NCI-H748 (cell line): ENCODE data around the gene NGFR.
A peak's percentile ranks its signal among the peaks of the same experiment; 100 is the strongest.
"Not testable (repeated sequence)": the region's sequence is repeated elsewhere in the genome, so short reads cannot be mapped to it uniquely, and the experiment has no call there.

ENCODE experiments used
- DNase-seq: peaks from one replicate; lab custom pipeline; 2025; ENCODE audit not compliant: unreplicated experiment; lab: John Stamatoyannopoulos, UW

NGFR gene

DNA sequence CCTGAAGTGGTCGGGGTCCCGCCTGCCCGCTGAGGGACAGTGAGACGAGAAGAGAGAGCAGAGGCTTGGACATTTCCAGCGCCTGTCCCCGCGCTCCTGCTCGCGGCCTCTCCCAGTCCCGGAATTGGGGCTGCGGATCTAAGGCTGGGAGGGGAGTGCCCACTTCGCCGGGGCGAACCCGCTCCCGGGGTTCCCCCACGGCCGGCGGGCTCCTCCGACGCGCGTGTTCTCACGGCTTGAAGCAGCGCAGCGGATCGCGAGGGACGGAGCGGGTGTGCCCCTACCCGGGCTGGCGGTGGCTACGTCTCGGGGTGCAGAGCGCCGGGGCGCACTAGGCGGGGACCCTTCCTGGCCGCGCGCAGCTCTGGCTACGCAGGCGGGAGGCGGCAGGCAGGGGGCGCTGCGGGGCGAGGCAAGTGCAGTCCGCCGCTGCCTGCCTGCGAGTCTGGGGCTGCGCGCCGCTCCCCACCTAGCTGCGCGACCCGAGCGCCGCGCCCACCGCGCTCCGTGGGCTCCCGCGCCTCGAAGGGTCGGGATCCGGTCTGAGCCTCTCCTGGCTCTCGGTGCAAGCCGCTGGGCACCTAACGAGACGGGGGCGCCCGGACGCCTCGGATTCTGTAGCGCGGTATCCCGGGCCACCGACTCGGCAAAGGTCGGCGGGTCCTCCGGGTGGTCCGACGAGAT lies 1.2 kb downstream of the NGFR start:
- DNase-seq: peak; percentile 71

DNA sequence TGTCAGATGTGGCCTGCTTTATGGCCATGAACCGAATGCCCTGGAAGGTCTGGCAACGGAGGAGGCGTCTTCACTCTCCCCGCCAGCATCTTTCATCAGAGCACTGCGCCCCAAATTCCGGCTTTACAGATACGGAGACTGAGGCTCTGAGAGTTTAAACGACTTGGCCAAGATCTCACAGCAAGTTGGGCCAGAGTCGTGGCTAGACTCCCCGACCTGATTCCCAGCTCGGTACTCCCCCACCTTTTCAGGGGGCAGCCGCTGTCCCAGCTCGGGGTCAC lies 1.7 kb downstream of the NGFR start:
- DNase-seq: no peak

DNA sequence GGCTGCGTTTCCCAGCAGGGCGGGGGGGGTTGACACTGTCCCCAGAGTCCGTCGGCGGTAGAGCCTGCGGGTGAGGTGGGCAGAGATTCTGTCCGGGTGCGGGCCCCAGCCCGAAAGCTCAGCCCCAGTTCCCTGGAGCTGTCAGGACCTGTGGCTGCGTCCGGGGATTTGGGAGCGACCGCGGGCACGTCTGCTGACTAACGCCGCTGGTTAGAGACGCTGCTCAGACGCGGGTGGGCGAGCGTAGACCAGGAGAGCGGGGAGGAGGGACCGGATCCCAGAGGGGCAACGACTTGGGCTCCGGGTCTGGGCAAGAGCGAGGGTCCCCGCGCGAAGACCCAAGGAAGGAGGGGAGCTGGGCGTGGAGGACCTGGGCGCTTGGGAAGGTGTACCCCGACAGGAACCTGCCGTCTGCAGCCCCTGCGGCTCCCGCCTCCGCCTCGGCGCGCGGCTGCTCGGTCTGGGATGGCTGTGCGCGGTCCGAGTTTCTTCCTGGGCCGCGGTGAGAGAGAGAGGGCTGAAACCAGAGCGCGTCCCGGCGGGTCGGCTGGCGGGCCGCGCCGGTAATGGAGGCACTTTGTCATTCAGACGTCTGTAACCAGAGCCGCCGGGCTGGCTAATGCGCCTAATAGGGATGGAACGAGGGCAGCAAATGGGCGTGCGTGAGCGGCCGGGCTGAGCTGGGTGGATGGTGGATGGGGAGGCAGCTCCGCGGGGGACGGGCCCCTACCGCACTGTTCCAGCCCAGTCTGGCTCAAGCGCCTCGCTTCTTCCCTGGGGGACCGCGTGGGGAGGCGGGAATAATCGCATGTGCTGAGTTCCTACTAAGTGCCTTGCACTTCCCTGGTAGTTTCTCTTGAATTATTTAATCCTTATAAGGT lies 2.3 kb downstream of the NGFR start:
- DNase-seq: peak; percentile 77

DNA sequence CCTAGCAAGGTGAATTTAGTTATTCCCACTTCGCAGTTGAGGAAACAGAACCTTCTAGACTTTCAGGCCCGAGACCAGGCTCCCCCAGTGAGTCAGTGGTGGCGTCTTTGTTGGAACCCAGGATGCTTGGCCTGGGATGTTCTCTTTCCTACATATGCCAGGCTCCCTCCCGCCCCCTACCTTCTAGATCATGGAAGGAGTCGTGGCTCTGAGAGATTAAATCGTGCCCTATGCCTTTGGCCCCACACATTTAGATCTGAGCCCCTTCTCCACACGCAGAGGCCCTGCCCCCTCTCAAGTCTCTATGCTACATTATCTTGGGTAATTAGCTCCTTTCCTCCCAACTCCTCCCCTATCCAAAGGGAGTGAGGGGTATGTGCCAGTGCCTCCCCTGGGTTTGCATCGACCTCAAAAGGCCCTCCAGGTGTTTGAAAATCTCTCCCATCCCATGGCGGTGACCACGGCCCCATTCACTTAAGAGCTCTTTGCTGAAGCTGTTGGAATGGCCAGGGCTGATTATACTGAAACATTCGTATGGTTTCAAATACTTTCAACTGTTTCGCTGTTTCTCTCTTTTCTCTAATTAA lies 3.0 kb downstream of the NGFR start:
- DNase-seq: peak; percentile 28

DNA sequence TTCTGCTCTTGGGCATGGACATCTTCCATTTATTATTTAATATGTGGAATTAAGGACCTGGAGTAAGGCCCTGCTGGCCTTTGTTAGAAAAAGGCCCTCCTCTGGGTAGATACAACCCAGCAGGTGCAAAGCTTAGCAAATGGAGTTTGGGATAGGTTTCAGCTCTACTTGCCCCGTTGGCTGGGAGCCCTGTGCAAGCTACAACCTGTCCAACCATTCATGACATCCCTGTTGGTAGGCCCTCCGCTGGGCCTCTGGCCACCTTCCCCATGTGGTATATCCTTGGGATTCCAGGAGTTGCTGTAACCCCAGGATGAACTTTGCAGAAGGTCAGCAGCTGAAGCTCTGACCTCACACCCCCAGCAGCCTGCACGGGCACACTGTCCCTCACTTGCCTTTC lies 6.4 kb downstream of the NGFR start:
- DNase-seq: no peak

DNA sequence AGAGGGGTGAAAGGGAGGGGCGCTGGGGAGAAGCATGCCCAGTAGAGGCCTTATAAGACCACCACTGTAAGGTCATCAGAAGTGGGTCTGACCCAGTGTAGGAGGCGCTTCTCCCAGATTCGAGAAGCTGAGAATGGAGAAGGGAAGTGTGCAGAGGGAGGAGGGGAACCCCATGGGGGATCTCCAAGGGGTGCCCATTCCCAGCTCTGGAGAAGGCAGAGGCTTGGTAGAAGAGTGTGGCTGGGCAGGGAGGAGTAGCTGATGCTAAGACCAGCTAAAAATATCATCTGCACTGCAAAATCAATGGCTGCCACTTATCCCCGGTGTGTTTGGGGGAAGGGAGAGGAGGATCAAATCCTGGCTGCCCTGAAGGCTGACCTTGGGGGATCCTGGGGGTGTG lies 7.2 kb downstream of the NGFR start:
- no peak for DNase-seq

DNA sequence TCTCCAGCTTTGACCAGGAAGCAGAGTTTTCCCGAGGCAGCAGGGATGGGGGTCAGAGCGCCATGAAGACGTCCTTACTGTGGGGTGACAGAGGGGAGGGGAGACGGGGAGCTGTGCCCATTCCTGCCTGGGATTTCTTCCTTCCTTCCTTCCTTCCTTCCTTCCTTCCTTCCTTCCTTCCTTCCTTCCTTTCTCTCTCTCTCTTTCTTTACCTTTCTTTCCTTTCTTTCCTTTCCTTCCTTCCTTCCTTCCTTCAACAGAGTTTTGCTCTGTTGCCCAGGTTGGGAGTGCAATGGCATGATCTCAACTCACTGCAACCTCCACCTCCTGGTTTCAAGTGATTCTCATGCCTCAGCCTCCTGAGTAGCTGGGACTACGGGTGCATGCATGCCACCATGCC lies 7.6 kb downstream of the NGFR start:
- not testable (repeated sequence) for DNase-seq

DNA sequence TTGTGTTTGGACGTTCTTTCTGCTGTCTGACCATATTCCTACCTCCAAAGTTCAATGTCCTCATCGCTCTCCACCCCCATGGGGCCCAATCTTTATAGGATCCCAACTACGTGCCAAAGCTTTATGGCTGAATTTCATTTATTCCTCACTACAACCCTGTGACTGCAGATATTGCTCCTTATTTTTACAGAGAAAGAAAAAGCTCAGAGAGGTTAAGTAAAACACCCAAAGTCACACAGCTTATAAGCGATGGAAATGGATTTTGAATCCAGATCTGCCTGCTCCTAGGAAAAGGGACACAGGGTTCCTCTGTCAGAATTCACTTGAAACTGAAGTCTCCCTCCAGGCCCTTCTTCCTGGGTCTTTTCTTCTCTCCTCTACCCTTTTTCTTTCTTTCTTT lies 9.3 kb downstream of the NGFR start:
- DNase-seq: no peak

DNA sequence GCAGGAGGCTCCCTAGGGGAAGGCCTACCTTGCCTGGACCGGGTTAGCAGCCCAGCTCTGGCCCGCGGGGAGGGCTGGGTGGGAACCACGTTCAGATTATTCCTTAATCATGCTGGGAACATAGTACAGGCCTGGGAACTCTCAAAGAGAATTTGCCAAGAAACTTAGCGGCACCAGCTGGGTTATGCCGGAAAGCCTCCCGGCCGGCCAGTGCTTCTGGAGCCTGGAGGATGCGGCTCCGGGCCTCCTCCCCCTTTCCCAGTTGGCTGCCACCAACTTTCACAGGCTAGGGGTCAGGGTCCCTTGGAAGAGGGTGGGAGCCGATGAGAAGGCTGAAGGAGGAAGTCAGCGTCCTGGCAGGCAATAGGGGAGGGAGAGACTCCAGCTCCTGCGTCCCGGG lies 10.8 kb downstream of the NGFR start:
- DNase-seq: no peak

DNA sequence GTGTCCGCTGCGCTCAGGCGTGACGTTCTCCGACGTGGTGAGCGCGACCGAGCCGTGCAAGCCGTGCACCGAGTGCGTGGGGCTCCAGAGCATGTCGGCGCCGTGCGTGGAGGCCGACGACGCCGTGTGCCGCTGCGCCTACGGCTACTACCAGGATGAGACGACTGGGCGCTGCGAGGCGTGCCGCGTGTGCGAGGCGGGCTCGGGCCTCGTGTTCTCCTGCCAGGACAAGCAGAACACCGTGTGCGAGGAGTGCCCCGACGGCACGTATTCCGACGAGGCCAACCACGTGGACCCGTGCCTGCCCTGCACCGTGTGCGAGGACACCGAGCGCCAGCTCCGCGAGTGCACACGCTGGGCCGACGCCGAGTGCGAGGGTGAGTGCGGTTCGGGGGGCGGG lies 11.2 kb downstream of the NGFR start:
- no peak for DNase-seq

DNA sequence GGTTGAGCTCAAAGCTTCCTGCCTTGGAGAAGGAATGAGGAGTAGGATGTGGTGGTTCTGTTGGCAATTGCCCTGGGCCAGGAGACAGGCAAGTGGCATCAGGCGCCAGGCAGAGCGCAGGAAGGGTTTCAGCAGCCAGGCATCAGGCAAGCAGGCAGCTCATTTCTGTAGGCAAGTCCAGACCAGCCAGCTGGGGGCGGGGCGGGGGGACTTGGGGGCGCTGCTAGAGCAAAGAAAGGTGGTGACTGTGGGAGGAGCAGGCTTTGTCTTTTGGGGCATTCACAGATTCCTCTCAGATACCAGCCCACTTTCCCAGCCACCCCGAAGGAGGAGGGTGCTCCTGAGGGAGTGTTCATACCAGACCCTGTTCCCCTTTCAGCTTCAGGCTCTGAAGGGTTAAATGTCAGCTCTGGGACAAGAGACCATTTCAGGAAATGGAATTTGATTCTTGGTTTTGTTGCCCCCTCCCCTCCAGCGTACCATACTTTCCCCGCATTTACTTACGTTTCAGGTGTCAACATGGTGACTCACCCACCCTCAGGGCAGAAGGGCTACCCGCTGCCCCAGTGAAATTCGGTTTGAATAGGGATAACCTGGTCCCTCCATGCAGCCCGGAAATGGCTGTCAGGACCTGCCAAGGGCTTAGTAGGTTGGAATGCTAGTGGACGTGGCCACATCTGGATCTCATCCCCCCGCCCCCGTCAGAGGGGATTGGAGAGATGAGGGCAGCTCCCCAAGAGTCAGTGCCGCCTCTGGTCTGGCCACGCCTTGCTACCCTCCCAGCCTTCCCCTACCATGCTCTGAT lies 13.2 kb downstream of the NGFR start:
- peak; percentile 24 for DNase-seq

DNA sequence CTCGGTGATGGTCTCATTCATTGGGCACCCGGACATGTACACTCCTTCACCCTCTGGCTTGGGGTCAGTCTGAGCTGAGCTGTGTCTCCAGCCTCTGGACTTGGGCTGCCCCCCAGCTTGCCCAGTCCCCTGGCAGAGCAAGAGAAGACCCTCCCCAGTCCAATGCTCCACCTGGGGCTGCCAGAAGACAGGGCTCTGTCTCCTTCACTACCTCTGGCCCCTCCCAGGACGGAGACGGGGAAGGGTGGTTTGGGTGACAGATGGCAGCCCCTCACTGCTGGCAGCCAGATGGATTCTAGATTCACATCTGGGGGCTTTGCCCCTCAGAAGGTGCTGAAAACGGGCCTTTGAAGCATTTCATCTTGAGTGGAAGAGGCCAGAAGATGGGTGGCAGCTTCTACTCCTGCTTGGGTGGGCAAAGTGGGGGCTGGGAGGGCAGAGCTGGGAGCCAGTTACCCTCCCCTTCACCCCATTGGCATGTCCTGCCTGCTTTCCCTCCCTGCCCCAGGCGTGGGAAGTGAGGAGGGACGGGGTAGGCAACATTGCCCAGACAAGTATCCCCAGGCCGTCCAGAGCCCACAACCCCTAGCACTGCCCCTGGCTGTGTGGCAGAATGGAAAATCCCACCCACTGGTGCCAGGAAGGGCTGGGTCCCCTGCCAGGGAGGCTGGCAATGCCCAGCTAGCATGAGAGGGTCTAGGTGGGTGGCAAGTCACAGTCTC lies 13.9 kb downstream of the NGFR start:
- DNase-seq: no peak

DNA sequence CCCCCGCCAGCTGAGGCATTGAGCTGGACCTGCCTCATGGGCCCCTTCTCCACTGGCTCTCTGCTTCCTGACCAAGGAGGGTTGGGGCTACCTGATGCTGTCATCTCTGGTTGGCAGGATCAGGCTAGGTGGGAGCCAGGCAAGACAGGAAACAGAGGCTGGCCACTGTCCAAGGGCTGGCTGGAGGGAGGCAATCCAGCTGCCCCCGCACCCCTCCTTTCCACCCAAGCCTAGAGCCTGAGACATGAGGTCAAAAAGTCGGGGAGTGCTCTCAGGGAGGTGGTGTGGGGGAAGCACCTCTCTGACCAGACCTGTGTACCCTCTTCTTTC lies 14.5 kb downstream of the NGFR start:
- DNase-seq: no peak

DNA sequence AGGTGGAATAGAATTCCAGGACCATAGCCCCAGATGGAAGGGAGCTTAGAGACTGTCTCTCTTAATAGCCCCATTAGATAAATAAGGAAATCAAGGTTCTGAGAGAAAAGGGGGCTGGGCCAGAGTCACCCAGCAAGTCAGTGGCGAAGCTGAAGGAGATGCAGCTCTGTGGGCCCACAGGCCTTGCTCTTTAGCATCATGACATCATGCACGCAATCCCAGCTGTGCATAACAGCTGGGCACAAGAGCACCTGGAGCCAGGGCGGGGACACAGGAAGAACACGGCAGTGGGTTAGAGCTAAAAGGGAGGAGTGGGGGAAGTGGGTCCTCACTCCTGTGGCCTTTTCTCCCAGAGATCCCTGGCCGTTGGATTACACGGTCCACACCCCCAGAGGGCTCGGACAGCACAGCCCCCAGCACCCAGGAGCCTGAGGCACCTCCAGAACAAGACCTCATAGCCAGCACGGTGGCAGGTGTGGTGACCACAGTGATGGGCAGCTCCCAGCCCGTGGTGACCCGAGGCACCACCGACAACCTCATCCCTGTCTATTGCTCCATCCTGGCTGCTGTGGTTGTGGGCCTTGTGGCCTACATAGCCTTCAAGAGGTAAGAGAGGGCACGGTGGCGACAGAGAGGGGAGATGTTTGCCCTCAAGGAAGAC lies 15.1 kb downstream of the NGFR start:
- DNase-seq: no peak

DNA sequence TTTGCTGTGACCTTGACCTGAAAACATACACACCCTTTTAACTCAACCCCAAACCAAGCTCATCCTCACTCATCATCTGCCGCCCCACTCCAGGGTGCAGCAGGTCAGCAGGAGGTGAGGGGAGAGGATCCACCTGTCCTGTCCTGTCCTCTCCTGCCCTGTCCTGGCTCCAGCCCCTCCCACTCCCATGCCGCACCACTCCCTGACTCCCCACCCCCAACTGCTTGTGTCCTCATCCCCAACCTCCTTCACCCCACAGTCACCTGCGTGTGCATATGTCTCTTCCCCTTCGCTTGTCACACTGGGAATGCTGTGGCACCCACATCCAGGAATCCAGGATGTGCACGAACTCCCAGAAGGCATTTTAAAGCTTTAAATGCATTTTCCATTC lies 15.6 kb downstream of the NGFR start:
- no peak for DNase-seq

DNA sequence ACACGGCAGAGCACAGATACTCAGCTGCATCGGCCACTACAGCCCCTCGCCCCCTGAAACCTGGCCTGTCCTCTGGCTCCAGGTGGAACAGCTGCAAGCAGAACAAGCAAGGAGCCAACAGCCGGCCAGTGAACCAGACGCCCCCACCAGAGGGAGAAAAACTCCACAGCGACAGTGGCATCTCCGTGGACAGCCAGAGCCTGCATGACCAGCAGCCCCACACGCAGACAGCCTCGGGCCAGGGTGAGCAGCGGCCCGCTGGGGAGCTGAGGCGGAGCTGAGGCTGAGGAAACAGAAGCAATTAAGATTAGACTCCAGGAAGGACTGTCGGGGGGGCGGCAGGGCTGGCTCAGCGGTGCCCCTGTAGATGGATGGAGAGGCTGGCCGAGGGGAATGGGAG lies 16.7 kb downstream of the NGFR start:
- no peak for DNase-seq

DNA sequence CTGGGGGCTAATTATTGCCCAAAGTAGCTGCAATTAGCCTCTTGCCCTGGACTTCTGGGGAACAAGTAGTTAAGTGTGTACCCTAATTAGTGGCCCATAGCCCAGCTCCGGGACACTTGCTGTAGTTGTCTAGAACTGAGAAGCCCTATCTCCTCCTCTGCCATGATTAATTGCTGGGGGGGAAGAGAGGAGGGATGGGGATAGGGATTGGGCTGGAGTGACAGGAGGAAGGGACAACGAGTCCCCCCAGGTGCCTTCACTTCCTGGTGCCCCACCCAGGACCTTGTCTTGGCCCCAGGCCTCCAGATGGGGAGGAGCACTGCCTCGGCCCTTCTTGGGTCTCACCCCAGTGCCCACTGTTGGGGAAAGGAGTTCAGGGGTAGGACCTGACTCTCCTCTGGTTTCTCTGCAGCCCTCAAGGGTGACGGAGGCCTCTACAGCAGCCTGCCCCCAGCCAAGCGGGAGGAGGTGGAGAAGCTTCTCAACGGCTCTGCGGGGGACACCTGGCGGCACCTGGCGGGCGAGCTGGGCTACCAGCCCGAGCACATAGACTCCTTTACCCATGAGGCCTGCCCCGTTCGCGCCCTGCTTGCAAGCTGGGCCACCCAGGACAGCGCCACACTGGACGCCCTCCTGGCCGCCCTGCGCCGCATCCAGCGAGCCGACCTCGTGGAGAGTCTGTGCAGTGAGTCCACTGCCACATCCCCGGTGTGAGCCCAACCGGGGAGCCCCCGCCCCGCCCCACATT lies 17.4 kb downstream of the NGFR start:
- DNase-seq: no peak

DNA sequence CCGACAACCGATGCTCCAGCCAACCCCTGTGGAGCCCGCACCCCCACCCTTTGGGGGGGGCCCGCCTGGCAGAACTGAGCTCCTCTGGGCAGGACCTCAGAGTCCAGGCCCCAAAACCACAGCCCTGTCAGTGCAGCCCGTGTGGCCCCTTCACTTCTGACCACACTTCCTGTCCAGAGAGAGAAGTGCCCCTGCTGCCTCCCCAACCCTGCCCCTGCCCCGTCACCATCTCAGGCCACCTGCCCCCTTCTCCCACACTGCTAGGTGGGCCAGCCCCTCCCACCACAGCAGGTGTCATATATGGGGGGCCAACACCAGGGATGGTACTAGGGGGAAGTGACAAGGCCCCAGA lies 17.9 kb downstream of the NGFR start:
- no peak for DNase-seq

DNA sequence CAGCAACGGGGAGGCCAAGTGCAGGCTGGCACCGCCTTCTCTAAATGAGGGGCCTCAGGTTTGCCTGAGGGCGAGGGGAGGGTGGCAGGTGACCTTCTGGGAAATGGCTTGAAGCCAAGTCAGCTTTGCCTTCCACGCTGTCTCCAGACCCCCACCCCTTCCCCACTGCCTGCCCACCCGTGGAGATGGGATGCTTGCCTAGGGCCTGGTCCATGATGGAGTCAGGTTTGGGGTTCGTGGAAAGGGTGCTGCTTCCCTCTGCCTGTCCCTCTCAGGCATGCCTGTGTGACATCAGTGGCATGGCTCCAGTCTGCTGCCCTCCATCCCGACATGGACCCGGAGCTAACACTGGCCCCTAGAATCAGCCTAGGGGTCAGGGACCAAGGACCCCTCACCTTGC lies 18.5 kb downstream of the NGFR start:
- no peak for DNase-seq

DNA sequence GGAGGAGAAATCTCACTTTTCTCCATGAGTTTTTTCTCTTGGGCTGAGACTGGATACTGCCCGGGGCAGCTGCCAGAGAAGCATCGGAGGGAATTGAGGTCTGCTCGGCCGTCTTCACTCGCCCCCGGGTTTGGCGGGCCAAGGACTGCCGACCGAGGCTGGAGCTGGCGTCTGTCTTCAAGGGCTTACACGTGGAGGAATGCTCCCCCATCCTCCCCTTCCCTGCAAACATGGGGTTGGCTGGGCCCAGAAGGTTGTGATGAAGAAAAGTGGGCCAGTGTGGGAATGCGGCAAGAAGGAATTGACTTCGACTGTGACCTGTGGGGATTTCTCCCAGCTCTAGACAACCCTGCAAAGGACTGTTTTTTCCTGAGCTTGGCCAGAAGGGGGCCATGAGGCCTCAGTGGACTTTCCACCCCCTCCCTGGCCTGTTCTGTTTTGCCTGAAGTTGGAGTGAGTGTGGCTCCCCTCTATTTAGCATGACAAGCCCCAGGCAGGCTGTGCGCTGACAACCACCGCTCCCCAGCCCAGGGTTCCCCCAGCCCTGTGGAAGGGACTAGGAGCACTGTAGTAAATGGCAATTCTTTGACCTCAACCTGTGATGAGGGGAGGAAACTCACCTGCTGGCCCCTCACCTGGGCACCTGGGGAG lies 19.1 kb downstream of the NGFR start:
- no peak for DNase-seq
